Uterus (tissue), 2 donors: ENCODE data around the gene UBXN1.

Experiments
- CTCF ChIP-seq, 4 experiments: fragments of 200-600 bp in 2 of 4; fragments of 450-650 bp in 2 of 4; sonication (generic) in 2 of 4; IDR thresholded peaks; one replicate each; pipeline ENCODE4 v1.5.1; 2016 to 2019; ENCODE audit warnings: antibody characterized with exemption in 4 of 4, mild to moderate bottlenecking in 2 of 4, moderate library complexity in 1 of 4
- POLR2A ChIP-seq, 2 donors: fragments of 450-650 bp; IDR thresholded peaks; one replicate each; pipeline ENCODE4 v1.6.1; 2016; ENCODE audit warnings: antibody characterized with exemption in 2 of 2, mild to moderate bottlenecking in 1 of 2, moderate library complexity in 1 of 2

GRCh38 chr11:62710001-62710345 is 31.1 kb upstream of the UBXN1 start:
- TF ChIP-seq POLR2A (IDR thresholded peaks at IDR 0.05) = no peak
- no peak for TF ChIP-seq CTCF (IDR thresholded peaks at IDR 0.05)
